Retinal pigment epithelial cell (primary cell): ENCODE measurements around the gene HEPHL1.

Experiments used
- DNase-seq: peaks from one replicate; pipeline ENCODE4 v3.0.0-alpha.2; 2010; ENCODE audit warnings: low read depth
- H3K4me3 ChIP-seq: 2 replicates; pipeline ENCODE4 v1.5.1; 2011; ENCODE audit warnings: mild to moderate bottlenecking, low read length, control low read depth, moderate library complexity
- CTCF ChIP-seq: conservative IDR thresholded peaks from 2 replicates; pipeline ENCODE4 v1.5.1; 2011; ENCODE audit warnings: low read depth, low read length, control low read depth, inconsistent platforms

The HEPHL1 gene

GRCh38 chr11:94032066-94032465 is 10.9 kb downstream of the HEPHL1 start:
- TF ChIP-seq CTCF, result no peak
- H3K4me3 ChIP-seq, result no peak overlapping the region
- no peak for DNase-seq

GRCh38 chr11:94032725-94033124 is 11.6 kb downstream of the HEPHL1 start:
- DNase-seq, result no peak
- no peak overlapping the region for H3K4me3 ChIP-seq
- no peak for TF ChIP-seq CTCF

GRCh38 chr11:94034207-94034606 is 13.1 kb downstream of the HEPHL1 start:
- H3K4me3 ChIP-seq, result no peak overlapping the region
- no peak for DNase-seq
- TF ChIP-seq CTCF, result no peak

- DNase-seq, result no peak
- no peak overlapping the region for H3K4me3 ChIP-seq
- no peak for TF ChIP-seq CTCF
Measured at GRCh38 chr11:94036096-94036495, 14.9 kb downstream of the HEPHL1 start.

- H3K4me3 ChIP-seq, result no peak overlapping the region
- no peak for TF ChIP-seq CTCF
- DNase-seq, result no peak
Measured at GRCh38 chr11:94043241-94043640, 22.1 kb downstream of the HEPHL1 start.

GRCh38 chr11:94046796-94047195 is 25.6 kb downstream of the HEPHL1 start:
- TF ChIP-seq CTCF, result no peak
- DNase-seq, result no peak
- H3K4me3 ChIP-seq, result no peak overlapping the region

- no peak for TF ChIP-seq CTCF
- no peak overlapping the region for H3K4me3 ChIP-seq
- DNase-seq, result no peak
Measured at GRCh38 chr11:94048032-94048709, 27.0 kb downstream of the HEPHL1 start.
